Measurements from ENCODE around the gene ANGEL1. TPM values are rescaled to one million over a fixed set of nuclear protein-coding genes. Genes with fewer than 3 reads are reported as not detected.

Gene ANGEL1
- polyA plus RNA-seq, 1 of the 3 experiments (the other 2 are of a cell fraction) = 14.1 TPM

DNA sequence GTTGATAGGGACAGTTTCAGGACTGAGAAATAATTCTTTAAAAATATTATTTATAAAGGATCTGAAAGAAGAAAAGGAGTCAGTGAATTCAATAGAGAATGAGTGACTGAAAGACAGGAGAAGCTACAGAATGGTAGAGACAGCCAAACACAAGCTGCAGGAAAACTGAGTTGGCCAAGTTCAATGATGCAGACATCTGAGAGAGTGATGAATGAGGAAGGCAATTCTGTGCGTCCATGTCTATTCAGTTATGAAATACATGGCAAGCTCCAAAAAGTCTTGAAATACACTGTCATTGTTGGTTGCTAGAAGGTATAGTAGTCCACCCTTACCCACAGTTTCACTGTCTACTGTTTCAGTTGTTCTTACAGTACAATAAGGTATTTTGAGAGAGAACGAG, 20.3 kb upstream of the ANGEL1 start:
- TF ChIP-seq FOSL2 (IDR thresholded peaks at IDR 0.05; ENCODE audit: borderline replicate concordance, low read depth) = no peak
- TF ChIP-seq, protein P1, sequence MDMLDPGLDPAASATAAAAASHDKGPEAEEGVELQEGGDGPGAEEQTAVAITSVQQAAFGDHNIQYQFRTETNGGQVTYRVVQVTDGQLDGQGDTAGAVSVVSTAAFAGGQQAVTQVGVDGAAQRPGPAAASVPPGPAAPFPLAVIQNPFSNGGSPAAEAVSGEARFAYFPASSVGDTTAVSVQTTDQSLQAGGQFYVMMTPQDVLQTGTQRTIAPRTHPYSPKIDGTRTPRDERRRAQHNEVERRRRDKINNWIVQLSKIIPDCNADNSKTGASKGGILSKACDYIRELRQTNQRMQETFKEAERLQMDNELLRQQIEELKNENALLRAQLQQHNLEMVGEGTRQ (IDR thresholded peaks at IDR 0.05; ENCODE audit: borderline replicate concordance, low read depth, low read length) = no peak
- H3K79me2 ChIP-seq (ENCODE audit: insufficient read depth) = no peaks in the 10 kb centered on the region
- peaks cover 0 to 17% of the 10 kb centered on the region in 2 experiments; a peak in 1 of 4 replicates for H3K4me1 ChIP-seq (ENCODE audit: control insufficient read depth in 1 of 2, insufficient read depth in 2 of 2, low read depth in 1 of 2, low read length in 1 of 2)
- no peak overlapping the region for H2AFZ ChIP-seq (ENCODE audit: low read depth)
- no peak overlapping the region for H3K4me2 ChIP-seq
- no peaks in the 10 kb centered on the region for H3K36me3 ChIP-seq (replicated peaks in 1 of 2; ENCODE audit: control insufficient read depth in 1 of 2, insufficient read depth in 2 of 2, low read length in 1 of 2)
- 76% methylated on average over 2 of the region's 2 CpGs for WGBS (ENCODE audit: low lambda C conversion rate)
- no peak overlapping the region for H3K9ac ChIP-seq
- H3K4me3 ChIP-seq (ENCODE audit: low read depth in 2 of 2, low read length in 1 of 2) = no peak overlapping the region
- H3K27me3 ChIP-seq (ENCODE audit: insufficient read depth) = no peaks in the 10 kb centered on the region; the same call in 1 of the 2 replicates
- ChIA-PET POLR2A (no interaction called here), CTCF (interaction anchor here (0.6 to 1.2 kb wide), 5 partner anchors 40 to 238 kb away, joined by 3 to 4 read pairs (median 3); no protein-coding TSS in a partner anchor)
- no peaks in the 10 kb centered on the region for H3K9me3 ChIP-seq
- no peaks in the 10 kb centered on the region for H3F3A ChIP-seq (replicated peaks; ENCODE audit: insufficient read depth)
- DNase-seq = no peak
- H3K9me2 ChIP-seq = no peaks in the 10 kb centered on the region
- H3K27ac ChIP-seq (ENCODE audit: low read depth in 2 of 2, low read length in 1 of 2) = no peak overlapping the region
- no peaks in the 10 kb centered on the region for H4K20me1 ChIP-seq (ENCODE audit: insufficient read depth)

- POLR2A ChIA-PET = no interaction called here
- 0% methylated on average over 1 of the region's 1 CpG for WGBS (ENCODE audit: low lambda C conversion rate)
Observed at GRCh38 chr14:76832503-76832988, 19.9 kb upstream of the ANGEL1 start.

DNA sequence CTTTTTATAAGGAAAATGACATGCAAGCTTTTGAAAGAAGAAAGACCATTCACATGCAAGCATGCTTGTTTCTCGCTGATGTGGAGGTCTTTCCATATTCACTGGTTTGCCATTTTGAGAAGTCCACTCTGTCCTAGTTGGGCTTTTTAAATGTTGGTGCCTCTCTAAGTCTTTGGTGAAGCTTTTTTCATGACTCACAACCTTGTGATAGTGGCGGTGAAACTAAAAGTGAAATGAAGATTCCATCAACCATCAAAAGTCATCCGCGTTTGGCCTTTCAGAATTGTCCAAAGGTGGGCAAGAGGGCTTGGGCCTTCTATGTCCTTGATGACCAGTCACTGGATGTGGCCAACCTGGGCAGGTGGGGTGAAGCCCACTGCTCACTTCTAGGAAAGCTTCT, 17.9 kb upstream of the ANGEL1 start:
- no peaks in the 10 kb centered on the region for H3K9me3 ChIP-seq
- H3K27me3 ChIP-seq (ENCODE audit: insufficient read depth) = no peaks in the 10 kb centered on the region; the same call in 1 of the 2 replicates
- H3F3A ChIP-seq (replicated peaks; ENCODE audit: insufficient read depth) = no peaks in the 10 kb centered on the region
- no peaks in the 10 kb centered on the region for H3K79me2 ChIP-seq (ENCODE audit: insufficient read depth)
- no peak overlapping the region for H3K9ac ChIP-seq
- H3K9me2 ChIP-seq = no peaks in the 10 kb centered on the region
- no peaks in the 10 kb centered on the region for H3K36me3 ChIP-seq (replicated peaks in 1 of 2; ENCODE audit: control insufficient read depth in 1 of 2, insufficient read depth in 2 of 2, low read length in 1 of 2)
- WGBS (ENCODE audit: low lambda C conversion rate) = 89% methylated on average over 4 of the region's 4 CpGs
- TF ChIP-seq, protein P1 (IDR thresholded peaks at IDR 0.05; ENCODE audit: borderline replicate concordance, low read depth, low read length) = no peak
- TF ChIP-seq EP300 (IDR thresholded peaks at IDR 0.05; ENCODE audit: borderline replicate concordance in 1 of 2, low read depth in 1 of 2, low read length in 1 of 2) = no peak
- no peak overlapping the region for H3K4me2 ChIP-seq
- no peak for DNase-seq
- ChIA-PET CTCF (interaction anchor here (1.0 to 2.3 kb wide), 3 partner anchors 45 to 782 kb away, joined by 3 to 5 read pairs (median 4); no protein-coding TSS in a partner anchor), POLR2A (no interaction called here)
- no peaks in the 10 kb centered on the region for H4K20me1 ChIP-seq (ENCODE audit: insufficient read depth)
- peaks cover 0 to 13% of the 10 kb centered on the region in 2 experiments; a peak in 1 of 4 replicates for H3K4me1 ChIP-seq (ENCODE audit: control insufficient read depth in 1 of 2, insufficient read depth in 2 of 2, low read depth in 1 of 2, low read length in 1 of 2)
- no peak overlapping the region for H3K4me3 ChIP-seq (ENCODE audit: low read depth in 2 of 2, low read length in 1 of 2)
- no peak overlapping the region; a peak in 1 of 4 replicates for H3K27ac ChIP-seq (ENCODE audit: low read depth in 2 of 2, low read length in 1 of 2)
- no peak overlapping the region for H2AFZ ChIP-seq (ENCODE audit: low read depth)

More at GRCh38 chr14:76832503-76832988, 19.9 kb upstream of the ANGEL1 start:
- Histone ChIP-seq H3K27me3 (ENCODE audit: insufficient read depth) (no peaks in the 10 kb centered on the region; the same call in 1 of the 2 replicates), H3K4me1 (ENCODE audit: control insufficient read depth in 1 of 2, insufficient read depth in 2 of 2, low read depth in 1 of 2, low read length in 1 of 2) (peaks cover 0 to 17% of the 10 kb centered on the region in 2 experiments; a peak in 1 of 4 replicates), H3K36me3 (replicated peaks in 1 of 2; ENCODE audit: control insufficient read depth in 1 of 2, insufficient read depth in 2 of 2, low read length in 1 of 2) (no peaks in the 10 kb centered on the region), H3K9me3 (no peaks in the 10 kb centered on the region), H3K4me2 (no peak overlapping the region), H3K9ac (no peak overlapping the region), H3K4me3 (ENCODE audit: low read depth in 2 of 2, low read length in 1 of 2) (no peak overlapping the region), H3K79me2 (ENCODE audit: insufficient read depth) (no peaks in the 10 kb centered on the region), H3F3A (replicated peaks; ENCODE audit: insufficient read depth) (no peaks in the 10 kb centered on the region), H4K20me1 (ENCODE audit: insufficient read depth) (no peaks in the 10 kb centered on the region), H3K27ac (ENCODE audit: low read depth in 2 of 2, low read length in 1 of 2) (no peak overlapping the region), H2AFZ (ENCODE audit: low read depth) (no peak overlapping the region), H3K9me2 (no peaks in the 10 kb centered on the region)
- TF ChIP-seq EZH2phosphoT487 (IDR thresholded peaks at IDR 0.05; ENCODE audit: borderline replicate concordance, low read depth) = no peak
- TF ChIP-seq RXRA (IDR thresholded peaks at IDR 0.05; ENCODE audit: borderline replicate concordance, low read depth) = no peak
- TF ChIP-seq, protein P2, sequence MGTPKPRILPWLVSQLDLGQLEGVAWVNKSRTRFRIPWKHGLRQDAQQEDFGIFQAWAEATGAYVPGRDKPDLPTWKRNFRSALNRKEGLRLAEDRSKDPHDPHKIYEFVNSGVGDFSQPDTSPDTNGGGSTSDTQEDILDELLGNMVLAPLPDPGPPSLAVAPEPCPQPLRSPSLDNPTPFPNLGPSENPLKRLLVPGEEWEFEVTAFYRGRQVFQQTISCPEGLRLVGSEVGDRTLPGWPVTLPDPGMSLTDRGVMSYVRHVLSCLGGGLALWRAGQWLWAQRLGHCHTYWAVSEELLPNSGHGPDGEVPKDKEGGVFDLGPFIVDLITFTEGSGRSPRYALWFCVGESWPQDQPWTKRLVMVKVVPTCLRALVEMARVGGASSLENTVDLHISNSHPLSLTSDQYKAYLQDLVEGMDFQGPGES (IDR thresholded peaks at IDR 0.05; ENCODE audit: low read depth, low read length) = no peak
- TF ChIP-seq GATA2 (CRISPR knock-in tag; IDR thresholded peaks at IDR 0.05) = no peak
- no peak for TF ChIP-seq ELF1 (IDR thresholded peaks at IDR 0.05)
- CTCF ChIA-PET = interaction anchor here (0.8 to 1.2 kb wide), 4 partner anchors 38 to 238 kb away, joined by 3 to 4 read pairs (median 3); no protein-coding TSS in a partner anchor
- DNase-seq = no peak

All from SK-N-SH (cell line).